ENCODE data around the gene CABP2.

Gene CABP2

DNA sequence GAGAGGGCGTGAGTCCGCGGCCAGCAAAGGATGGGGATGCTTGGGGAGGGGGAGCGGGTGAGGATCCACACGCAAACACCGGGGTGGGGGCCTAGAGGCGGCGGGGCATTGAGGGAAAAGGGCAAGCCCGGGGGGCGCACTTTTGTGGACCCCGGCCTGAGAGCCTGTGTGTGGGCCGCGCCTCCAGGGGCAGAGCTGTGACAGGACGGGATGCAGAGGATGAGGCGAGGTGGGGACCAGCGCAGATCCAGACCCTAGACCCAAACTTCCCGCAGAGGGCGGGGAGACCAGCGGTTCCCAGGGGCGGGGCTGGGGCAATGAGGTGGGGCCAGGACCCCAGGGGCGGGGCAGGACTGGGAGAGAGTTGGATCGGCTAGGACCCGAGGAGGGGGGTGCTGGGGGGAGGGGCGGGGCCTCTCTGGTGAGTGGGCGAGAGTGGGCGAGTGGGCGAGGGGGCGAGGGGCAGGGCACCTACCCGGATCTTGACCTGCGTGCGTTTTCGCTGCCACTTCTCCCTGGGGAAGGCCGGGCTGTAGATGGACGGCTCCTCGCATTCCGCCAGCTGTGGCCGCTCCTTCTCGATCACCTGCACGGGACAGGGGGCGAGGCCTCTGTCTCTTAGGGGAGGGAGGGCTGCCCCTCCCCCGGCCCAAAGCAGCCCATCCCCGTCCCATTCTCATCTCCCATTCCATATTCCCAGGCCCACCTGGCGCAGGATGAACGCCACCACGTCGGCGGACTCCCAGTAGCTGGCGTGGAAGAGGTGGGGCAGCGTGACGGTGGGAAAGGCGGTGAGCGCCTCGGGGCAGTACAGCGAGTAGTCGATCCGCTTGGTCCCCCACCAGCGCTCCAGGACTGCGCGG is 28.6 kb downstream of the CABP2 start:
- H3K4me3 ChIP-seq (ENCODE audit: control insufficient read depth, low read depth, low read length): no peak overlapping the region
- TF ChIP-seq, protein P1, sequence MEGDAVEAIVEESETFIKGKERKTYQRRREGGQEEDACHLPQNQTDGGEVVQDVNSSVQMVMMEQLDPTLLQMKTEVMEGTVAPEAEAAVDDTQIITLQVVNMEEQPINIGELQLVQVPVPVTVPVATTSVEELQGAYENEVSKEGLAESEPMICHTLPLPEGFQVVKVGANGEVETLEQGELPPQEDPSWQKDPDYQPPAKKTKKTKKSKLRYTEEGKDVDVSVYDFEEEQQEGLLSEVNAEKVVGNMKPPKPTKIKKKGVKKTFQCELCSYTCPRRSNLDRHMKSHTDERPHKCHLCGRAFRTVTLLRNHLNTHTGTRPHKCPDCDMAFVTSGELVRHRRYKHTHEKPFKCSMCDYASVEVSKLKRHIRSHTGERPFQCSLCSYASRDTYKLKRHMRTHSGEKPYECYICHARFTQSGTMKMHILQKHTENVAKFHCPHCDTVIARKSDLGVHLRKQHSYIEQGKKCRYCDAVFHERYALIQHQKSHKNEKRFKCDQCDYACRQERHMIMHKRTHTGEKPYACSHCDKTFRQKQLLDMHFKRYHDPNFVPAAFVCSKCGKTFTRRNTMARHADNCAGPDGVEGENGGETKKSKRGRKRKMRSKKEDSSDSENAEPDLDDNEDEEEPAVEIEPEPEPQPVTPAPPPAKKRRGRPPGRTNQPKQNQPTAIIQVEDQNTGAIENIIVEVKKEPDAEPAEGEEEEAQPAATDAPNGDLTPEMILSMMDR (conservative IDR thresholded peaks at IDR 0.05; ENCODE audit: control insufficient read depth, insufficient read depth, low read depth, low read length): no peak
- no peak for DNase-seq (ENCODE audit: low read depth)

DNA sequence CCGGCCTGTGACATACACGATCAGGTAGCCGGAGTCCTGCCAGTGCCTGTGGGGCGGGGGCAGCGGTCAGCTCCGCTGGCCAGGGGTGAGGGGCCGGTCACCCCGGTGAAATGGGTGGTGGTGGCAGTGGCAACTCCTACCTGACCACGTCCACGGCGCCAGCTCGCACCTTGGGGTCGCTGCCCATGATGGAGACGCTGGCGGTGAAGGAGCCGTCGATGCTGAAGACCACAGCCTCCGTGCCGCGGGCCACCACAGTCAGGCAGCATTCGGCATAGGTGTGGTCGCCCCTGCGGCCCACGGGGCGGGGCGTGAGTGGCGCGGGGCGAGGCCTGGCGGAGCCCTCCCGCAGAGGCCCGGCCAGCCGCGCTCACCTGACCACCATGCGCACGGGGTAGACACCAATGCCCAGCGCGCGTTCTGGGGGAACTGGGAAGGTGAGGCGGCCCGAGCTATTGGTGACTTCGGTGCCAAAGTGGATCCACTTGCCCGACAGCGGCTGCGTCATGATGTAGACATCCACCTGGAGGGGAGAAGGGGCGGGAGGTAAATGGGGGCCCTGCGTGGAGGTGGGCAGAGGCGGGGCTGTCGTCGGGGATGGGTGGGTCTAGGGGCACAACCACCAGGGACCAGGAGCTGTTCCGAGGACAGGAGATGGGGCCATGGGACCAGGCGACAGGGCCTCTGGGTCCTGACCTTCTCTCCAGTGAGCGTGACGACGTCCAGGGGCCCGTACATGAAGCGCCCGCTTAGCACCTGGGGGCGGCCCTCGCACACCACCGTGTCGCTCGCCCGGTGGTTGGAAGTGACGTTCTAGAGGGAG is 29.5 kb downstream of the CABP2 start:
- TF ChIP-seq, protein P1 (conservative IDR thresholded peaks at IDR 0.05; ENCODE audit: control insufficient read depth, insufficient read depth, low read depth, low read length): no peak
- no peak overlapping the region for H3K4me3 ChIP-seq (ENCODE audit: control insufficient read depth, low read depth, low read length)
- no peak for DNase-seq (ENCODE audit: low read depth)

DNA sequence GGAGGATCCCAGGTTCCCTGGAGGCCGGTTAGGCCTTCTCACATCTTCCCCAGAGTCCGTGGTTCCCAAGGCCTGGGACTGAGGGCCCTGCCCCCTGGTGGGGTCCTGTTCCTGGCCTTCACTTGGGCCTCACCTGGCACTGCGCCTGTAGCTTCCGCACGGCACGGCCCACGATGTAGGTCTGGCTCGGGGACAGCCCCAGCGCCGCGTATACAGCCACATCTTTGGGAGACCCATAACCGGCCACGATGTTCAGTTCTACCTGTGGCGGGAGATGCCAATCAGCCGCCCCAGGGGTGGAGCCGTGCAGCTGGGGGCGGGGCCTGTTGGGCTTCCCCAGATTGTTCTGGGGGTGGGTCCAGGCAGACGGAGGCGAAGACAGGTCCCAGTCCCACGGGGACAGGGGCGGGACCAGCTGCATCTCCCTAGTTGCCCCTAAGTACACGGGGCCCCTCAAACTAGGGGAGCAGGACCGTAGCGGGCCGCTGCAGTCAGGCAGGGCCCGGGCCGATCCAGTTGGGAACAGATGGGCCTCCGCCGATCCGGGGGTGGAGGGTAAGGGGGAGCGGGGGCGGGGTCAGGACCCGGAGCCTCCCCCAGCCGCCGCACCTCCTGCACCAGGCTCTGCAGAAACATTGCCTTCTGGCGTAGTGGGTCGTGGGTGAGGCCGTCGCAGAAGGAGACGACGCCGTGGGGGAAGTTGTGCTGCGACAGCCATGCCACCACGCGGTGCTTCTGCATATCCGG is 30.3 kb downstream of the CABP2 start:
- TF ChIP-seq, protein P1 (conservative IDR thresholded peaks at IDR 0.05; ENCODE audit: control insufficient read depth, insufficient read depth, low read depth, low read length): no peak
- DNase-seq (ENCODE audit: low read depth): no peak
- H3K4me3 ChIP-seq (ENCODE audit: control insufficient read depth, low read depth, low read length): no peak overlapping the region

DNA sequence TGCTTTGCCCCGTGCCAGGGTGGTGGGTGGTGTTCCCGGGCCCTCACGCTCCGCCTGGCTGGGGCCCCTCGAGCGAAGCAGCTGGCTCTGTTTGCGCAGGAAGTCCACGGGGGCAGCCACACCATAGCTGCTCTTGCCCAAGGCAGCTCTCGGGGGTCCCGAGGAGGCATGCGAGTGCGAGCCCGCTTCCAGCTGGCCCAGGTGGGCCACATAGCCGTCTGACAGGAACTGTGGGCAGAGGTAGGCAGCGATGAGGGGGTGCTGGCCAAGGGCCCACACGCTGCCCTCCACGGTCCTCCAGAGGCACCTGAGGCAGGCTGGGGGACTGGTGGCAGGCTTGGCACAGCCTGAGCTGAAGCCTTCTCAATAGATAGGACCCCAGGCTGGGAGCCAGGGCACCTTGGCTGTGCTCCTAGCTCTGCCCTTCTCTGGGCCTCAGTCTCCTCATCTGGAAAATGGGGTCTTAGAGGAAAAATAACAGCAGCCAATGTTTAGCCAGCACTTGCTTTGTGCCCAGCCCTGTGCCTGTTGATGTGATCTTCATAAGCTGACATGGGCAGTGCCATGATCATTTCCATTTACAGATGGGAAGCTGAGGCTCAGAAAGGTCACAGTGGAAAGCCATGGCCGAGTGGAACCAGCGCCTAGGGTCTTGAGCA is 31.0 kb downstream of the CABP2 start:
- DNase-seq (ENCODE audit: low read depth): no peak
- TF ChIP-seq, protein P1 (conservative IDR thresholded peaks at IDR 0.05; ENCODE audit: control insufficient read depth, insufficient read depth, low read depth, low read length): no peak
- no peak overlapping the region for H3K4me3 ChIP-seq (ENCODE audit: control insufficient read depth, low read depth, low read length)

DNA sequence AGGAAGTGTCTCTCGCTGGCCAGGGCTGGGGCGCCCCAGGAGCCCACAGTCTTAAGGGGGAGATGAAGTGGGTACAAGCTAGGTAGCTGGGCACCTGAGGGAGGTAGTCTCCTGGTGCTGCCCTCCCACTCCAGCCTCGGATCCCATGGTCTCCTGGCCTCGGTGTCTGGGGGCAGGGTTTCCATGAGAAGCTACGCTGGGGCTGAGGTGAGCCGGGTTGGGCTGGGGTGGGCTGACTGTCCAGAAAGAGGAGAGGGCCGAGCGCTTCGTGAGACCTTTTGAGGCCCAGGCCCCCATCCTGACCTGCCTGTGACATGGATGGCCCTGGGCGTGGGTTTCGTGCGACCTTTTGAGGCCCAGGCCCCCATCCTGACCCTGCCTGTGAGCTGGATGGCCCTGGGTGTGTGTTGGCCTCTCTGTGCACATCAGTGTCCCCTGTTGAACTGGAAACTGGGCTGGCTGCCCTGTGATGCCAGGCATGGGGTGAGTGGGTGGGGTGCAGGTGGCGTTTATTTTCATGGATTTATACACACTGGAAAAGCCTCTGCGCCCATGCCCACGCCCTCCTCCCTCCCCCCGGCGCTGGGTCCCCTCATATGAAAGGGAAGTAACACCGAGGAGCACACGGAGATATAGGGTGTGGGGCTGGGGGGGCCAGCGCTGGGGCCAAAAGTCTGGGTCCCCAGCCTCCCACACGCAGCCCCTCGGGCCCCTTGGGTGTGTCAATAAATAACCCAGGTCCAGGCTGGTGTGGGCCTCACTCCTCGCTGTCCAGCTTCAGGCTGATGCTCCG is 31.8 kb downstream of the CABP2 start:
- TF ChIP-seq, protein P1 (conservative IDR thresholded peaks at IDR 0.05; ENCODE audit: control insufficient read depth, insufficient read depth, low read depth, low read length): no peak
- no peak for DNase-seq (ENCODE audit: low read depth)
- H3K4me3 ChIP-seq (ENCODE audit: control insufficient read depth, low read depth, low read length): no peak overlapping the region
